Osteoblast (primary cell): Measurements from ENCODE around the gene TRIM28. TPM values are rescaled to one million over a fixed set of nuclear protein-coding genes. Genes with fewer than 3 reads are reported as not detected.

Experiments
- DNase-seq: peaks from one replicate; pipeline ENCODE4 v3.0.0; 2011; ENCODE audit warnings: low spot score, mixed read lengths; ENCODE audit not compliant: insufficient read length; ENCODE audit errors: missing footprints
- H2AFZ ChIP-seq: 2 replicates; pipeline ENCODE4 v1.6.0; 2011; ENCODE audit warnings: mild to moderate bottlenecking, low read length
- H3K27ac ChIP-seq: 2 replicates; pipeline ENCODE4 v1.5.1; 2011; ENCODE audit warnings: mild to moderate bottlenecking, low read depth, low read length, moderate library complexity
- H3K27me3 ChIP-seq: 2 replicates; pipeline ENCODE4 v1.6.0; 2012; ENCODE audit warnings: mild to moderate bottlenecking, control low read depth, inconsistent platforms, low read length, moderate library complexity; ENCODE audit not compliant: insufficient read depth
- H3K36me3 ChIP-seq: 2 replicates; pipeline ENCODE4 v1.5.1; 2011; ENCODE audit warnings: mild to moderate bottlenecking, low read length, control low read depth, moderate library complexity; ENCODE audit not compliant: insufficient read depth
- H3K4me1 ChIP-seq: 2 replicates; pipeline ENCODE4 v1.5.1; 2011; ENCODE audit warnings: mild to moderate bottlenecking, low read length, control low read depth, moderate library complexity; ENCODE audit not compliant: insufficient read depth
- H3K4me2 ChIP-seq: 2 replicates; pipeline ENCODE4 v1.6.0; 2011; ENCODE audit warnings: mild to moderate bottlenecking, low read length; ENCODE audit not compliant: insufficient read depth
- H3K4me3 ChIP-seq: fragments of 200-600 bp; sonication (generic); 3 replicates; pipeline ENCODE4 v1.5.1; 2012; ENCODE audit warnings: mild to moderate bottlenecking, low read length, inconsistent platforms; ENCODE audit not compliant: insufficient read depth
- H3K79me2 ChIP-seq: 2 replicates; pipeline ENCODE4 v1.6.0; 2012; ENCODE audit warnings: mild to moderate bottlenecking, low read length, control low read depth, inconsistent platforms; ENCODE audit not compliant: insufficient read depth
- H3K9me3 ChIP-seq: 2 replicates; pipeline ENCODE4 v1.5.1; 2011; ENCODE audit warnings: low read depth, low read length, control low read depth
- H4K20me1 ChIP-seq: 2 replicates; pipeline ENCODE4 v1.6.0; 2012; ENCODE audit warnings: mild to moderate bottlenecking, low read length, control low read depth; ENCODE audit not compliant: insufficient read depth
- small RNA-seq: library from RNA; depleted of rRNA; stranded (forward); fragments of <200 nt; gene quantifications from one replicate; pipeline ENCODE3, GENCODE V24; 2012
- total RNA-seq: library from RNA; depleted of rRNA; stranded (reverse); fragments of >200 nt; gene quantifications from 2 replicates; pipeline ENCODE4 v1.2.3, GENCODE V29; 2012
- TF ChIP-seq, protein P1 (sequence below): IDR thresholded peaks from 2 replicates; pipeline ENCODE4 v1.5.1; 2011; ENCODE audit warnings: mild to moderate bottlenecking, low read depth, low read length, moderate library complexity; ENCODE audit errors: extremely low read depth

Gene TRIM28
- total RNA-seq, 1 donor = 224 TPM

DNA sequence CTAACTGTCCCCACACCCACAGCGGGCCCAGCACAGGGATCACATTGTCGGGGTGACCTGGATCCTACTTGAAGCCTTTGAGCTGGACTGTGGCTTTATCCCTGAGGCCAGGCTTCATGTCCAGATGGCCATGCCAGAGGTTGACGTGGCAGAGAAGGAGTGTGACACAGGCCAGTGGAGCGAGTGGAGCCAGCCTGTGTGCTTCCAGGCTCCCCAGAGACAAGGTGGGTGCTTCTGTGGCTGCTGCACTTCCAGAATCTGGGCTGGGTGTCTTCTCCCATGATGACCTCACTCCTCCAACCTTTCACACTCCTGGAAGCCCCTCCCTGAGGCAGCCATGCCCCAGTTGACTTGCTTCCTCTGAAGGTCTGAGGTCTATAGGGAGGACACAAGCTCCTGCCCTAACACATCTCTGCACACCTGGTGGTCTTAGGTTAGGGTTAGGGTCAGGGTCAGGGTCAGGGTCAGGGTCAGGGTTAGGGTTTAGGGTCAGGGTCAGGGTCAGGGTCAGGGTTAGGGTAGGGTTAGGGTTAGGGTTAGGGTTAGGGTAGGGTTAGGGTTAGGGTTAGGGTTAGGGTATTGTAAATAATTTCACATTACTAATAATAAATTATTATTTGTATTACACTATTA lies 42.4 kb downstream of the TRIM28 start:
- Histone ChIP-seq H3K27ac (peak overlapping the region; percentile 47), H3K36me3 (peaks cover 17% of the 10 kb centered on the region), H3K4me3 (no peak overlapping the region), H3K27me3 (no peaks in the 10 kb centered on the region), H3K79me2 (peaks cover 19% of the 10 kb centered on the region), H3K9me3 (no peaks in the 10 kb centered on the region), H4K20me1 (peaks cover 2% of the 10 kb centered on the region), H3K4me1 (peaks cover 6% of the 10 kb centered on the region), H2AFZ (no peak overlapping the region), H3K4me2 (no peak overlapping the region)
- DNase-seq = peak; percentile 55
- TF ChIP-seq, protein P1, sequence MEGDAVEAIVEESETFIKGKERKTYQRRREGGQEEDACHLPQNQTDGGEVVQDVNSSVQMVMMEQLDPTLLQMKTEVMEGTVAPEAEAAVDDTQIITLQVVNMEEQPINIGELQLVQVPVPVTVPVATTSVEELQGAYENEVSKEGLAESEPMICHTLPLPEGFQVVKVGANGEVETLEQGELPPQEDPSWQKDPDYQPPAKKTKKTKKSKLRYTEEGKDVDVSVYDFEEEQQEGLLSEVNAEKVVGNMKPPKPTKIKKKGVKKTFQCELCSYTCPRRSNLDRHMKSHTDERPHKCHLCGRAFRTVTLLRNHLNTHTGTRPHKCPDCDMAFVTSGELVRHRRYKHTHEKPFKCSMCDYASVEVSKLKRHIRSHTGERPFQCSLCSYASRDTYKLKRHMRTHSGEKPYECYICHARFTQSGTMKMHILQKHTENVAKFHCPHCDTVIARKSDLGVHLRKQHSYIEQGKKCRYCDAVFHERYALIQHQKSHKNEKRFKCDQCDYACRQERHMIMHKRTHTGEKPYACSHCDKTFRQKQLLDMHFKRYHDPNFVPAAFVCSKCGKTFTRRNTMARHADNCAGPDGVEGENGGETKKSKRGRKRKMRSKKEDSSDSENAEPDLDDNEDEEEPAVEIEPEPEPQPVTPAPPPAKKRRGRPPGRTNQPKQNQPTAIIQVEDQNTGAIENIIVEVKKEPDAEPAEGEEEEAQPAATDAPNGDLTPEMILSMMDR = no peak

Small RNA genes within 50 kb of the gene (small RNA-seq; reads per million reads assigned to genes)
- gene MIR6807 (0.82 reads per million, percentile 14 among the genes with 10 or more reads in this experiment), gene RN7SL525P (not detected)

Other genes with a start within 250 kb of the TRIM28 start
- 23.9 and 29.3 TPM in 2 replicates for gene ERVK3-1, start 238.7 kb upstream of the TRIM28 start, total RNA-seq
- 2.5 and 3.5 TPM in 2 replicates for gene ZSCAN22, start 217.1 kb upstream of the TRIM28 start, total RNA-seq
- 1.1 and 1.5 TPM in 2 replicates for gene A1BG, start 190.6 kb upstream of the TRIM28 start, total RNA-seq
- 1.2 and 1.4 TPM in 2 replicates for gene ZNF497, start 181.3 kb upstream of the TRIM28 start, total RNA-seq
- gene ZNF837, start 163.0 kb upstream of the TRIM28 start, total RNA-seq = 4.4 and 4.7 TPM in 2 replicates
- gene RPS5, start 156.8 kb upstream of the TRIM28 start, total RNA-seq = 1,166 and 1,239 TPM in 2 replicates
- not detected in 2 replicates for gene RNF225, start 148.4 kb upstream of the TRIM28 start, total RNA-seq
- 20.6 and 25.7 TPM in 2 replicates for gene ZNF584, start 135.4 kb upstream of the TRIM28 start, total RNA-seq
- 8.8 and 10.1 TPM in 2 replicates for gene ZNF132, start 103.9 kb upstream of the TRIM28 start, total RNA-seq
- gene ZNF324B, start 92.4 kb upstream of the TRIM28 start, total RNA-seq = 10.5 and 11.8 TPM in 2 replicates
- 16.2 and 20.6 TPM in 2 replicates for gene ZNF324, start 77.0 kb upstream of the TRIM28 start, total RNA-seq
- 14.1 and 18.1 TPM in 2 replicates for gene ZNF446, start 67.7 kb upstream of the TRIM28 start, total RNA-seq
- gene SLC27A5, start 32.1 kb upstream of the TRIM28 start, total RNA-seq = 5.3 and 6.5 TPM in 2 replicates
- gene ZBTB45, start 24.3 kb upstream of the TRIM28 start, total RNA-seq = 6.9 and 8.5 TPM in 2 replicates
- 98.1 and 106 TPM in 2 replicates for gene CHMP2A, start 11.0 kb downstream of the TRIM28 start, total RNA-seq
- gene UBE2M, start 14.5 kb downstream of the TRIM28 start, total RNA-seq = 54.6 and 56.6 TPM in 2 replicates
- 22.7 and 23.9 TPM in 2 replicates for gene MZF1, start 29.3 kb downstream of the TRIM28 start, total RNA-seq